HepG2 (cell line): Measurements from ENCODE around the gene MLLT10. TPM values are rescaled to one million over a fixed set of nuclear protein-coding genes. Genes with fewer than 3 reads are reported as not detected.

Experiments used
- AGO1 ChIP-seq: fragments of 200-400 bp; formaldehyde crosslinking; IDR thresholded peaks from 2 replicates; pipeline ENCODE4 v1.6.1; 2017; ENCODE audit warnings: mild to moderate bottlenecking, low read depth, low read length, moderate library complexity; ENCODE audit not compliant: poor library complexity, severe bottlenecking
- AHR ChIP-seq: IDR thresholded peaks from 2 replicates; pipeline ENCODE4 v1.6.1; 2018; ENCODE audit warnings: missing genetic modification reagents, missing compliant biosample characterization
- CBX1 ChIP-seq: IDR thresholded peaks from one replicate; pipeline ENCODE4 v1.6.1; 2016; ENCODE audit warnings: antibody characterized with exemption, low read depth
- EED ChIP-seq: sonication (generic); formaldehyde crosslinking; IDR thresholded peaks from 2 replicates; pipeline ENCODE4 v1.5.0; 2020; ENCODE audit warnings: mild to moderate bottlenecking, missing genetic modification reagents
- ERF ChIP-seq: IDR thresholded peaks from 2 replicates; pipeline ENCODE4 v1.6.1; 2018; ENCODE audit warnings: missing biosample characterization, missing genetic modification reagents
- GATA4 ChIP-seq: sonication (generic); IDR thresholded peaks from 2 replicates; pipeline ENCODE4 v1.6.1; 2016; ENCODE audit warnings: antibody characterized with exemption, low read depth, borderline replicate concordance
- GLI4 ChIP-seq: sonication (generic); formaldehyde crosslinking; IDR thresholded peaks from 2 replicates; pipeline ENCODE4 v1.5.1; 2020; ENCODE audit warnings: missing genetic modification reagents, mild to moderate bottlenecking, moderate library complexity, borderline replicate concordance
- HBP1 ChIP-seq: IDR thresholded peaks from 2 replicates; pipeline ENCODE4 v1.6.1; 2016; ENCODE audit warnings: low read depth, control low read depth
- HIVEP1 ChIP-seq: sonication (generic); formaldehyde crosslinking; IDR thresholded peaks from 2 replicates; pipeline ENCODE4 v1.4.0; 2020; ENCODE audit warnings: mild to moderate bottlenecking, missing genetic modification reagents
- HNRNPL ChIP-seq: fragments of 200-400 bp; formaldehyde crosslinking; IDR thresholded peaks from 2 replicates; pipeline ENCODE4 v1.6.1; 2017; ENCODE audit warnings: mild to moderate bottlenecking, low read depth, low read length
- MAZ ChIP-seq, 2 experiments: sonication (generic) in 1 of 2; formaldehyde crosslinking in 1 of 2; IDR thresholded peaks; 2 replicates each; pipeline versions ENCODE4 v1.5.0 to v1.6.1; 2012 to 2020; ENCODE audit warnings: low read depth in 2 of 2, mild to moderate bottlenecking in 2 of 2, borderline replicate concordance in 1 of 2, improper control_type of control experiment in 1 of 2, low read length in 1 of 2, missing genetic modification reagents in 1 of 2, moderate library complexity in 1 of 2
- NR0B2 ChIP-seq: sonication (generic); formaldehyde crosslinking; IDR thresholded peaks from 2 replicates; pipeline ENCODE4 v1.4.0; 2020; ENCODE audit warnings: mild to moderate bottlenecking, missing genetic modification reagents
- SRSF1 ChIP-seq: fragments of 200-400 bp; formaldehyde crosslinking; optimal IDR thresholded peaks from 2 replicates; pipeline ENCODE3; 2017; ENCODE audit warnings: mild to moderate bottlenecking, low read depth, low read length, moderate library complexity
- TEAD3 ChIP-seq: optimal IDR thresholded peaks from 2 replicates; pipeline ENCODE3; 2016; ENCODE audit warnings: borderline replicate concordance
- YEATS4 ChIP-seq: sonication (generic); formaldehyde crosslinking; IDR thresholded peaks from 2 replicates; pipeline ENCODE4 v1.4.0; 2020; ENCODE audit warnings: missing genetic modification reagents, borderline replicate concordance
- ZNF207 ChIP-seq: fragments of 450-650 bp; IDR thresholded peaks from 2 replicates; pipeline ENCODE4 v1.6.1; 2016; ENCODE audit warnings: antibody characterized with exemption, borderline replicate concordance
- ZNF556 ChIP-seq: sonication (generic); formaldehyde crosslinking; IDR thresholded peaks from 2 replicates; pipeline ENCODE4 v1.4.0; 2020; ENCODE audit warnings: mild to moderate bottlenecking, missing genetic modification reagents, borderline replicate concordance
- ZNF614 ChIP-seq: IDR thresholded peaks from 2 replicates; pipeline ENCODE4 v1.6.1; 2018; ENCODE audit warnings: missing biosample characterization, missing genetic modification reagents, inconsistent platforms, borderline replicate concordance
- ZNF737 ChIP-seq: sonication (generic); formaldehyde crosslinking; IDR thresholded peaks from 2 replicates; pipeline ENCODE4 v1.5.0; 2020; ENCODE audit warnings: missing genetic modification reagents, mild to moderate bottlenecking, borderline replicate concordance
- ZNF816 ChIP-seq: sonication (generic); formaldehyde crosslinking; IDR thresholded peaks from 2 replicates; pipeline ENCODE4 v1.8.0; 2022; ENCODE audit warnings: missing genetic modification reagents, mild to moderate bottlenecking, borderline replicate concordance
- ZSCAN25 ChIP-seq: sonication (generic); formaldehyde crosslinking; IDR thresholded peaks from 2 replicates; pipeline ENCODE4 v1.8.0; 2022; ENCODE audit warnings: mild to moderate bottlenecking, missing genetic modification reagents
- polyA plus RNA-seq, 8 experiments: library from polyadenylated mRNA; depleted of rRNA in 3 of 8; stranded (reverse) in 7 of 8; unstranded in 1 of 8; fragments of >200 nt; fragmentation: Illumina TruSeq in 4 of 8; extraction: Trizol in 4 of 8; gene quantifications; 2 replicates each; pipeline versions ENCODE4 v1.2.1 to v1.2.3, GENCODE V29; 2011 to 2016; ENCODE audit warnings: low read depth in 4 of 8, missing spikeins in 1 of 8, mixed read lengths in 1 of 8; ENCODE audit not compliant: insufficient read depth in 1 of 8
- total RNA-seq, 5 experiments: library from RNA; depleted of rRNA; stranded (reverse); fragments of >200 nt; fragmentation: Illumina TruSeq; extraction: Trizol; gene quantifications; 2 replicates each; pipeline ENCODE4 v1.2.3, GENCODE V29; 2016; ENCODE audit warnings: low read depth in 1 of 5
- TF ChIP-seq, protein P1 (sequence below): sonication (generic); formaldehyde crosslinking; conservative IDR thresholded peaks from 2 replicates; pipeline ENCODE4 v1.4.0; 2020; ENCODE audit warnings: mild to moderate bottlenecking, missing genetic modification reagents, moderate library complexity
- TF ChIP-seq, protein P2 (sequence below): sonication (generic); formaldehyde crosslinking; IDR thresholded peaks from 2 replicates; pipeline ENCODE4 v1.8.1; 2023; ENCODE audit warnings: missing genetic modification reagents, mild to moderate bottlenecking, borderline replicate concordance

MLLT10 gene
- total and polyA plus RNA-seq, 2 of the 13 experiments (the other 11 are each of a cell fraction or from before 2014, with no cell fraction given): 51.3 to 84.1 TPM

DNA sequence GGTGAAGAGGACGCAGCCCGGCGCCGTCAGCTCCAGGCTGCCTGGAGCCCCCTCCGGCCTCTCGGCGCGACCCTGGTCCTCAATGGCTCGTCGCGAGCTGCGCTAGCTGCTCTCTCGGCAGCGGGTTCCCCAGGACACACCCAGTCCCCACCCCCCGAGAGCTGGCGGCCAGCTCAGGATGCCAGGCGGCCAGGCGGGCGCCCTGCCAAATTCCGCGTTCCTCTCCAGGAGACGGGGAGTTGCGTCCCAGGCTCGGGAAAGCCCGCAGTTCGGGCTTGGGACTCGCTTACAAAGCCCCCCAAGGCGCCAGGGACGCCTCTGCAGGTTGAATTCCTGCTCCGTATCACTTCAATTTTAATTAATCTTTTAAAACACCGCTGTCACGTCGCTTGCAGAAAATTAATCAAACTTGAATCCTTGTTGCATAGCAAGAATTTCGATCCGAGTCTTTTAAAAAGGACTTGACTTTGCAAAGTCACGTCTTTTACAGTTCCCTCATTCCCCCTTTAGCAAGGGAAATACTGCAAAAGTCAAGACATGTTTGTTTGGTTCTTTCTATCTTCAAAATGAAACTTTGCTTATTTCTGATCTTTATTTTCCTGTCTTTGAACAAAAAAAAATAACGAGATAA is 36.7 kb upstream of the MLLT10 start (continued):
- TF ChIP-seq, protein P1, sequence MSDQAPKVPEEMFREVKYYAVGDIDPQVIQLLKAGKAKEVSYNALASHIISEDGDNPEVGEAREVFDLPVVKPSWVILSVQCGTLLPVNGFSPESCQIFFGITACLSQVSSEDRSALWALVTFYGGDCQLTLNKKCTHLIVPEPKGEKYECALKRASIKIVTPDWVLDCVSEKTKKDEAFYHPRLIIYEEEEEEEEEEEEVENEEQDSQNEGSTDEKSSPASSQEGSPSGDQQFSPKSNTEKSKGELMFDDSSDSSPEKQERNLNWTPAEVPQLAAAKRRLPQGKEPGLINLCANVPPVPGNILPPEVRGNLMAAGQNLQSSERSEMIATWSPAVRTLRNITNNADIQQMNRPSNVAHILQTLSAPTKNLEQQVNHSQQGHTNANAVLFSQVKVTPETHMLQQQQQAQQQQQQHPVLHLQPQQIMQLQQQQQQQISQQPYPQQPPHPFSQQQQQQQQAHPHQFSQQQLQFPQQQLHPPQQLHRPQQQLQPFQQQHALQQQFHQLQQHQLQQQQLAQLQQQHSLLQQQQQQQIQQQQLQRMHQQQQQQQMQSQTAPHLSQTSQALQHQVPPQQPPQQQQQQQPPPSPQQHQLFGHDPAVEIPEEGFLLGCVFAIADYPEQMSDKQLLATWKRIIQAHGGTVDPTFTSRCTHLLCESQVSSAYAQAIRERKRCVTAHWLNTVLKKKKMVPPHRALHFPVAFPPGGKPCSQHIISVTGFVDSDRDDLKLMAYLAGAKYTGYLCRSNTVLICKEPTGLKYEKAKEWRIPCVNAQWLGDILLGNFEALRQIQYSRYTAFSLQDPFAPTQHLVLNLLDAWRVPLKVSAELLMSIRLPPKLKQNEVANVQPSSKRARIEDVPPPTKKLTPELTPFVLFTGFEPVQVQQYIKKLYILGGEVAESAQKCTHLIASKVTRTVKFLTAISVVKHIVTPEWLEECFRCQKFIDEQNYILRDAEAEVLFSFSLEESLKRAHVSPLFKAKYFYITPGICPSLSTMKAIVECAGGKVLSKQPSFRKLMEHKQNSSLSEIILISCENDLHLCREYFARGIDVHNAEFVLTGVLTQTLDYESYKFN (CRISPR knock-in tag): no peak; the same call in none of the 2 replicates
- TF ChIP-seq, protein P2, sequence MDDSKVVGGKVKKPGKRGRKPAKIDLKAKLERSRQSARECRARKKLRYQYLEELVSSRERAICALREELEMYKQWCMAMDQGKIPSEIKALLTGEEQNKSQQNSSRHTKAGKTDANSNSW (CRISPR knock-in tag): no peak
- TF ChIP-seq ZNF556 (CRISPR knock-in tag): no peak
- TF ChIP-seq ZSCAN25 (CRISPR knock-in tag): peak; percentile 86
- no peak for TF ChIP-seq NR0B2
- TF ChIP-seq GLI4 (CRISPR knock-in tag): no peak
- peak; percentile 94 for TF ChIP-seq HNRNPL
- peak; percentile 47; the same call in 1 of the 2 replicates for TF ChIP-seq AHR (CRISPR knock-in tag)
- TF ChIP-seq ZNF816 (CRISPR knock-in tag): no peak
- TF ChIP-seq CBX1: peak; percentile 10
- TF ChIP-seq ZNF614 (CRISPR knock-in tag): no peak
- no peak for TF ChIP-seq ZNF207
- TF ChIP-seq HIVEP1: peak; percentile 98
- peak; percentile 67; the same call in 1 of the 2 replicates for TF ChIP-seq ERF
- TF ChIP-seq MAZ (IDR thresholded peaks at IDR 0.05; ENCODE audit: borderline replicate concordance, low read depth, low read length): peak; percentile 59; the same call in 1 of the 2 replicates
- no peak for TF ChIP-seq MAZ (CRISPR knock-in tag; IDR thresholded peaks at IDR 0.05; ENCODE audit: low read depth)
- no peak for TF ChIP-seq EED (CRISPR knock-in tag)
- no peak for TF ChIP-seq SRSF1
- TF ChIP-seq TEAD3 (CRISPR knock-in tag): peak; percentile 97
- TF ChIP-seq AGO1: peak; percentile 85
- no peak for TF ChIP-seq GATA4
- TF ChIP-seq YEATS4: no peak
- peak; percentile 77 for TF ChIP-seq HBP1 (CRISPR knock-in tag)
- TF ChIP-seq ZNF737: no peak
